MM.1S (cell line): Measurements from ENCODE around the gene PIK3R6.

Experiments
- DNase-seq: peaks from one replicate; pipeline ENCODE4 v3.0.0-alpha.2; 2015
- H2AFZ ChIP-seq: fragments of 300-600 bp; sonication (generic); 2 replicates; pipeline ENCODE4 v1.6.0; 2016; ENCODE audit warnings: antibody characterized with exemption, low read length
- H3F3A ChIP-seq: fragments of 300-600 bp; sonication (generic); 2 replicates; pipeline ENCODE4 v1.6.1; 2016; ENCODE audit warnings: mild to moderate bottlenecking, antibody characterized with exemption, low read length, moderate library complexity, mixed read lengths; ENCODE audit not compliant: insufficient read depth
- H3K27ac ChIP-seq: fragments of 300-600 bp; sonication (generic); 2 replicates; pipeline ENCODE4 v1.5.1; 2016; ENCODE audit warnings: mild to moderate bottlenecking, low read length
- H3K27me3 ChIP-seq: fragments of 300-600 bp; sonication (generic); replicated peaks from 2 replicates; pipeline ENCODE4 v1.6.0; 2016; ENCODE audit warnings: low read length; ENCODE audit not compliant: insufficient read depth
- H3K36me3 ChIP-seq: fragments of 300-600 bp; sonication (generic); replicated peaks from 2 replicates; pipeline ENCODE4 v1.6.1; 2016; ENCODE audit warnings: mild to moderate bottlenecking, low read length, mixed read lengths; ENCODE audit not compliant: insufficient read depth
- H3K4me1 ChIP-seq: fragments of 300-600 bp; sonication (generic); 2 replicates; pipeline ENCODE4 v1.6.1; 2016; ENCODE audit warnings: low read length, mixed read lengths
- H3K4me2 ChIP-seq: fragments of 300-600 bp; sonication (generic); 2 replicates; pipeline ENCODE4 v1.6.0; 2016; ENCODE audit warnings: low read depth, low read length
- H3K4me3 ChIP-seq: fragments of 300-600 bp; sonication (generic); 2 replicates; pipeline ENCODE4 v1.5.1; 2016; ENCODE audit warnings: low read length, mixed read lengths
- H3K79me2 ChIP-seq: fragments of 300-600 bp; sonication (generic); 2 replicates; pipeline ENCODE4 v1.6.1; 2016; ENCODE audit warnings: mixed run types, low read length, mixed read lengths
- H3K9ac ChIP-seq: fragments of 300-600 bp; sonication (generic); 2 replicates; pipeline ENCODE4 v1.6.1; 2016; ENCODE audit warnings: low read length, mixed read lengths
- H3K9me2 ChIP-seq: fragments of 300-600 bp; sonication (generic); replicated peaks from 2 replicates; pipeline ENCODE4 v1.6.1; 2016; ENCODE audit warnings: mild to moderate bottlenecking, low read length, mixed read lengths; ENCODE audit not compliant: insufficient read depth
- H3K9me3 ChIP-seq: fragments of 300-600 bp; sonication (generic); replicated peaks from 2 replicates; pipeline ENCODE4 v1.6.1; 2016; ENCODE audit warnings: mild to moderate bottlenecking, low read length, mixed read lengths; ENCODE audit not compliant: insufficient read depth
- H4K20me1 ChIP-seq: fragments of 300-600 bp; sonication (generic); 2 replicates; pipeline ENCODE4 v1.6.1; 2016; ENCODE audit warnings: mild to moderate bottlenecking, low read length, moderate library complexity, mixed read lengths; ENCODE audit not compliant: insufficient read depth
- CTCF ChIP-seq: fragments of 300-600 bp; sonication (generic); IDR thresholded peaks from 2 replicates; pipeline ENCODE4 v1.5.1; 2016; ENCODE audit warnings: antibody characterized with exemption, low read length, mixed read lengths
- EZH2 ChIP-seq: fragments of 300-600 bp; sonication (generic); optimal IDR thresholded peaks from 2 replicates; pipeline ENCODE3; 2017; ENCODE audit warnings: low read depth, mild to moderate bottlenecking, antibody characterized with exemption, low read length, mixed read lengths
- EZH2phosphoT487 ChIP-seq: fragments of 300-600 bp; sonication (generic); IDR thresholded peaks from 2 replicates; pipeline ENCODE4 v1.6.1; 2018; ENCODE audit warnings: antibody characterized with exemption, low read length

The PIK3R6 gene

GRCh38 chr17:8849311-8850041, 18.0 kb downstream of the PIK3R6 start:
- no peak for DNase-seq
- Histone ChIP-seq H3F3A (no peaks in the 10 kb centered on the region), H2AFZ (no peak overlapping the region), H3K36me3 (no peaks in the 10 kb centered on the region), H3K27me3 (no peaks in the 10 kb centered on the region), H3K4me1 (no peaks in the 10 kb centered on the region), H3K79me2 (no peaks in the 10 kb centered on the region), H4K20me1 (no peaks in the 10 kb centered on the region), H3K27ac (no peak overlapping the region), H3K4me3 (no peak overlapping the region), H3K9me3 (no peaks in the 10 kb centered on the region), H3K9ac (no peak overlapping the region), H3K4me2 (no peak overlapping the region), H3K9me2 (no peaks in the 10 kb centered on the region)
- TF ChIP-seq EZH2 = no peak
- TF ChIP-seq CTCF = no peak

- H3K79me2 ChIP-seq = no peaks in the 10 kb centered on the region
- no peak for DNase-seq
- H3K27ac ChIP-seq = no peak overlapping the region
- no peaks in the 10 kb centered on the region for H3K36me3 ChIP-seq
- H3K4me3 ChIP-seq = no peak overlapping the region
- H3K4me1 ChIP-seq = no peaks in the 10 kb centered on the region
- H3K4me2 ChIP-seq = no peak overlapping the region
- H3K27me3 ChIP-seq = no peaks in the 10 kb centered on the region
- H4K20me1 ChIP-seq = no peaks in the 10 kb centered on the region
- H3K9ac ChIP-seq = no peak overlapping the region
- no peak overlapping the region for H2AFZ ChIP-seq
- no peaks in the 10 kb centered on the region for H3K9me2 ChIP-seq
- TF ChIP-seq EZH2phosphoT487 = no peak
- TF ChIP-seq EZH2 = no peak
- no peak for TF ChIP-seq CTCF
- H3K9me3 ChIP-seq = no peaks in the 10 kb centered on the region
- no peaks in the 10 kb centered on the region for H3F3A ChIP-seq
Measured at GRCh38 chr17:8847891-8848290, 19.6 kb downstream of the PIK3R6 start.

- no peak for DNase-seq
- Histone ChIP-seq H2AFZ (no peak overlapping the region), H3K79me2 (no peaks in the 10 kb centered on the region)
Measured at GRCh38 chr17:8846768-8847211, 20.7 kb downstream of the PIK3R6 start.

More at GRCh38 chr17:8846768-8847211, 20.7 kb downstream of the PIK3R6 start:
- Histone ChIP-seq H3K27me3 (no peaks in the 10 kb centered on the region; the same call in 1 of the 2 replicates), H3K9ac (no peak overlapping the region), H3K9me2 (no peaks in the 10 kb centered on the region), H3K4me1 (no peaks in the 10 kb centered on the region), H3K27ac (no peak overlapping the region), H3K4me2 (no peak overlapping the region), H3K4me3 (no peak overlapping the region), H3K9me3 (no peaks in the 10 kb centered on the region), H4K20me1 (no peaks in the 10 kb centered on the region), H3K36me3 (no peaks in the 10 kb centered on the region), H3F3A (no peaks in the 10 kb centered on the region)
- TF ChIP-seq EZH2phosphoT487 (no peak), EZH2 (no peak), CTCF (no peak)
